Effector memory CD4-positive, alpha-beta T cell (primary cell): Measurements from ENCODE around the gene RNF150.
A peak's percentile ranks its signal among the peaks of the same experiment; 100 is the strongest.

ENCODE experiments used
- DNase-seq, 3 donors: peaks; one replicate each; pipeline ENCODE4 v3.0.0-alpha.2; 2020
- H3K27ac ChIP-seq: 2 replicates; pipeline ENCODE4 v1.7.0; 2013; ENCODE audit warnings: mild to moderate bottlenecking, low read length, moderate library complexity; ENCODE audit not compliant: insufficient read depth, poor library complexity, severe bottlenecking
- H3K27me3 ChIP-seq: replicated peaks from 2 replicates; pipeline ENCODE4 v1.7.0; 2013; ENCODE audit warnings: mild to moderate bottlenecking, low read length; ENCODE audit not compliant: insufficient read depth, control insufficient read depth, poor library complexity, severe bottlenecking
- H3K36me3 ChIP-seq: 2 replicates; pipeline ENCODE4 v1.7.0; 2013; ENCODE audit warnings: mild to moderate bottlenecking, low read length, moderate library complexity; ENCODE audit not compliant: control insufficient read depth, insufficient read depth
- H3K4me1 ChIP-seq: 2 replicates; pipeline ENCODE4 v1.7.0; 2013; ENCODE audit warnings: low read length, mild to moderate bottlenecking; ENCODE audit not compliant: control insufficient read depth, insufficient read depth, poor library complexity, severe bottlenecking
- H3K4me3 ChIP-seq: 2 replicates; pipeline ENCODE4 v1.7.0; 2013; ENCODE audit warnings: low read length, low read depth, mild to moderate bottlenecking; ENCODE audit not compliant: insufficient read depth, poor library complexity, severe bottlenecking
- H3K9me3 ChIP-seq: 2 replicates; pipeline ENCODE4 v1.7.0; 2013; ENCODE audit warnings: mild to moderate bottlenecking, low read length, moderate library complexity; ENCODE audit not compliant: control insufficient read depth

Gene RNF150

DNA sequence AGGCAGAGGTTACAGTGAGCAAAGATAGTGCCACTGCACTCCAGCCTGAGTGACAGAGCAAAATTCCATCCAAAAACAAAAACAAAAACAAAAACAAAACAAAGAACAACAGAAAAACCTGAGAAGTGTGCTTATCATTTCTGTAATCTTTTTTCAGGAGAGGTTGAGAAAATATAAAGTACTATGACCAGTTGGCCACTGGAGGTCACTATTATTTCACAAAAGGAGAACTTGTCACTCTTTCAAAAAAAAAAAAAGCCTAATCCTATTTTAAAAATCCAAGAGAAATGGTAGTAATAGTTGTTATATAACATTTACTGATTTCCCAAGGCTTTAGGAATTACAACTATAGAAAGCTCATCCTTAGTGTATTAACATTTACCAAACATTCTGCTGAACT, 24.9 kb upstream of the RNF150 start:
- no peaks in the 10 kb centered on the region for H3K36me3 ChIP-seq
- no peaks in the 10 kb centered on the region for H3K4me1 ChIP-seq
- no peak overlapping the region for H3K4me3 ChIP-seq
- no peak for DNase-seq
- no peaks in the 10 kb centered on the region for H3K9me3 ChIP-seq
- H3K27me3 ChIP-seq, result no peaks in the 10 kb centered on the region
- H3K27ac ChIP-seq, result no peak overlapping the region

DNA sequence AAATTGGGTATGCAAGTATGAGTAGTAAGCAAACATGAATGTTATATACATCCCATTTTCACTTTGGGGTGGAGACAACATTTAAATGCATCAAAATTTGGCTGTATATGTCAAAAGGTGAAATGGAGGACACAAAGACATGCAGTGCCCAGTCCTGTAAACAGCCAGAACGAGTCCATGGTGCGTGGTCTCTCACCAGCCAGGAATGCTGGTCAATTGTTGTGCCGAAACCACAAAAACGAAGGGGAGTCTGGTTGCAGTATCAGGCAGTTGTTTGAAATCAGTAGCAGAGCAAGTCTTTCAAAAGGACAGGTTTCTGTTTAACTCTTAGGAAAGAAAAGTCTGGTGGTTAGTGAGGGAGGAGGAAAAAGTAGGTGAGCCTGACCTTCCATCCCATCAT, 22.3 kb upstream of the RNF150 start:
- Histone ChIP-seq H3K9me3 (no peaks in the 10 kb centered on the region), H3K4me3 (no peak overlapping the region), H3K27ac (no peak overlapping the region), H3K4me1 (no peaks in the 10 kb centered on the region), H3K27me3 (no peaks in the 10 kb centered on the region), H3K36me3 (no peaks in the 10 kb centered on the region)
- no peak for DNase-seq

DNA sequence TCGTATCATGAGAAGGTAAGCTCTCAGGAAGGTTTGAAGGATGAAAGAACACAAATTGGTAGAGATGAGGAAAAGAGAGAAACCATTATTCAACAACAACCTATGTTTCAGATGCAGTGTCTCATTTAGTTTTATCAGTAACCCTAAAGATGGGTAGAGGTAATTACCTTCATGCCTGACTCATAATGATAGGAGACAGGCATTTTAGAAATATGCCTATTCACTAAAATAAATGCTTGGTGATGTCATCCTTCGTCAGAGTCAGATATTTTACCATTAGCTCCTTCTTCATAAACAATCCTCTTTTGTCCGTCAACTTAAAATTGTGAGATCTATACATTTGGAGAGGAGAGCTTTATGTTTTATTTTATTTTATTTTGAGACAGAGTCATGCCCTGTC, 21.5 kb upstream of the RNF150 start:
- H3K36me3 ChIP-seq, result no peaks in the 10 kb centered on the region
- H3K4me1 ChIP-seq, result no peaks in the 10 kb centered on the region
- H3K9me3 ChIP-seq, result no peaks in the 10 kb centered on the region
- DNase-seq, result no peak
- H3K4me3 ChIP-seq, result no peak overlapping the region
- no peaks in the 10 kb centered on the region for H3K27me3 ChIP-seq
- H3K27ac ChIP-seq, result no peak overlapping the region

DNA sequence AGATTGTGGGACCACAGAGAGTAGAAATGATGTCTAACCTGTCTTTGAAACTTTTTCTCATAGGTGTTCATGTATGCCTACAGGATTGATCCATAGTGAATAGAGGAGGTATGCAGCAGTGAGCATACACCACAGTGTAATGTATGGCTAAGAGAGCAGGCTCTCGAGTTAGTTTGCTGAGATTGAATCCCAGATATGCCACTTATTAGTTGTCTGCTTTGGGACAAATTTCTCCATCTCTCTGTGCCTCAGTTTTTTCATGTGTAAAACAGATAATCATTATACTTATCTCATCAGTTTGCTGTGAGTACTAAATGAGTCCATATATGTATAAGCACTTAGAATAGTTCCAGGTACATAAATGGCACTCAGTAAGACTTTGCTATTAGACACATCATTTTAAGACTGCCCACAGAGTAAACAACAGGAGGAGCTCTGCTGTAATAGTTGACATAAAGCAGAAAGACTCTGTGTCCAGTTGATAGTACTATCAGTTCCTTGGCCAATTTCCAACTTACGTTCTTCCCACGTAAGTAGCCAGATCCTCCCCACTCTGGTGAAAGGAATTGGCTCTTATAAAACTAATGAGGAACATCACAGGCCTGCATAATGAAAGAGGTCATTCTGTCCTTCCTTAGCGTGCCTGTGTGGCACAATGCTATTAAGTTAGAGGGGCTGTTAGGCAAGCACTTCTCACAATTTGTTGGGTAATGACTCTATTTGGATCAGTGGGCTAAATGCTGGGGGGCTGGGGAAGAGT, 20.7 kb upstream of the RNF150 start:
- Histone ChIP-seq H3K27me3 (no peaks in the 10 kb centered on the region), H3K9me3 (no peaks in the 10 kb centered on the region), H3K4me3 (no peak overlapping the region), H3K36me3 (no peaks in the 10 kb centered on the region), H3K27ac (no peak overlapping the region), H3K4me1 (no peaks in the 10 kb centered on the region)
- no peak for DNase-seq

DNA sequence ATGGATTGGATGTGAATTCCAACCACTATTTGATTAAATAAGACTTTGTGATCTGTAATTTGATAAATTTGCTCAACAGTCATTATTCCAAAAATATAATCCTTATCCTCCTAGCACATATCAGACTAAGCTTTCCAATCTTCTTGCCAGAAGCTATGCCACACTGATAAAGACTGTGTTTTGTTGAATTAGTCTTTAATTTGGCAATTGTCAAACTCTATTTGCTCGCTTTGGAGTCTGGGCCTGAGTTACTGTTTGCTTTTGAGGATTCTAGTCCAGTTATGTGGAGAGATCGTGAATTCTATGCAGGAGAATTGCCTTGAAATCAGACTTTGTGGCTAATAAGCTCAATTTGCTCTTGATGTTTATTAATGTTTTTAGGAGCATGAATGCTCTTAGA, 10.9 kb upstream of the RNF150 start:
- no peaks in the 10 kb centered on the region for H3K36me3 ChIP-seq
- no peaks in the 10 kb centered on the region for H3K27me3 ChIP-seq
- no peak overlapping the region for H3K27ac ChIP-seq
- H3K4me3 ChIP-seq, result no peak overlapping the region
- no peak for DNase-seq
- H3K4me1 ChIP-seq, result no peaks in the 10 kb centered on the region
- H3K9me3 ChIP-seq, result no peaks in the 10 kb centered on the region

DNA sequence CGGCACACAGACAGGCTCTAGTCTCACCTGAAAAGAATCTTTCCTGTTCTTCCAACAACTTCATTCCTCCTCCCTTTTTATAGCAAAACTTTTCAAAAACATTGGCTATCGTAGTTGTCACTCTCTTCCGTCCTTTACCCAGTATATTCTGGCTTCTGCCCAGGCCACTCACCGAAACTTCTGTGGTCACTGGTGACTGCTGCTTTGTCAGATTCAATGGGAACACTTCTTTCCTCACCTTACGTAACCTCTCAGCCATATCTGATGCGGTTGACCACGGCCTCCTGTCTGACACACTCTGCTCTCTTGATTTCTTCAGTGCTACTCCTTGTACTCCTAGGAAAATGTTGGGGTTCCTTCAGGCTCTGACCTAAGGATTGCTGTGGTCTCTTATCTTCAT, 9.2 kb upstream of the RNF150 start:
- Histone ChIP-seq H3K4me3 (no peak overlapping the region), H3K27me3 (no peaks in the 10 kb centered on the region), H3K36me3 (no peaks in the 10 kb centered on the region), H3K9me3 (no peaks in the 10 kb centered on the region), H3K4me1 (no peaks in the 10 kb centered on the region), H3K27ac (no peak overlapping the region)
- DNase-seq, result no peak

DNA sequence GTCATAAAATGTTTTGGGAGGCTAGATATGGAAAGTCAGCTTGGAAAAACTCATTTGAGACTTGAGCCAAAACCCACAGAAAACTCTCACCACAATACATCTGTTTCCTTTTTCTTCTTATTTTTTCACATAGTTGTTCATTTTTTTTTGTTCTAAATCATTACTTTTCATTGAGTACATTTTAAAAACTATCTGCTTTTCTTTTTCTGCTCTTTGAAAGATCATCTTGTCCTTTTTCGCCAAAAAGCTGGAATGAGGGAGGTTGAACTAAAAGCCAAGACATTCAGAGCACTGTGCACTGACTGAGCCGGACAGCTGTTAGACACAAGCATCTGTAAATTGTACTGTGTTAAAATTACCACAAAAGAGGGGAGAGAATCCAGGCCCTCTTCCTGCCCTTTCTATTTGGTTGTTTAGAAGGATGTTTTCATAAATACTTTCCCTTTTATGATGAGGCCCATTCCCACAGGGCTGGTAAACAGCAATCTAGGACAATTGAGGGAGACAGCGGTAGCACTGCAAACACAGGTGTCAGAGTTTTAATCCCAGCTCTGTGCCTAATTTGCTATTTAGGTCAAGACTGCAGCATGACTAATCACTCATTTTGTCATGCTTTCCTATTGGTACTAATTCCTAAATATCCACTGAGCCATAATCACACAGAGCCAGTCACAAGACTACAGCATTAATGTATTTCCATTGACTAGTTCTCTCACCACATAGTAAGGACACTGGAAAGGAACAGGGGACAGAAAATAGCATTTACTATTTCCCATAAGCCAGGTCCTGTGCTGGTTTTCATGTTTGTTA, 7.3 kb upstream of the RNF150 start:
- Histone ChIP-seq H3K36me3 (no peaks in the 10 kb centered on the region), H3K4me1 (no peaks in the 10 kb centered on the region), H3K4me3 (no peak overlapping the region), H3K27me3 (no peaks in the 10 kb centered on the region), H3K27ac (no peak overlapping the region), H3K9me3 (no peaks in the 10 kb centered on the region)
- DNase-seq, result no peak

DNA sequence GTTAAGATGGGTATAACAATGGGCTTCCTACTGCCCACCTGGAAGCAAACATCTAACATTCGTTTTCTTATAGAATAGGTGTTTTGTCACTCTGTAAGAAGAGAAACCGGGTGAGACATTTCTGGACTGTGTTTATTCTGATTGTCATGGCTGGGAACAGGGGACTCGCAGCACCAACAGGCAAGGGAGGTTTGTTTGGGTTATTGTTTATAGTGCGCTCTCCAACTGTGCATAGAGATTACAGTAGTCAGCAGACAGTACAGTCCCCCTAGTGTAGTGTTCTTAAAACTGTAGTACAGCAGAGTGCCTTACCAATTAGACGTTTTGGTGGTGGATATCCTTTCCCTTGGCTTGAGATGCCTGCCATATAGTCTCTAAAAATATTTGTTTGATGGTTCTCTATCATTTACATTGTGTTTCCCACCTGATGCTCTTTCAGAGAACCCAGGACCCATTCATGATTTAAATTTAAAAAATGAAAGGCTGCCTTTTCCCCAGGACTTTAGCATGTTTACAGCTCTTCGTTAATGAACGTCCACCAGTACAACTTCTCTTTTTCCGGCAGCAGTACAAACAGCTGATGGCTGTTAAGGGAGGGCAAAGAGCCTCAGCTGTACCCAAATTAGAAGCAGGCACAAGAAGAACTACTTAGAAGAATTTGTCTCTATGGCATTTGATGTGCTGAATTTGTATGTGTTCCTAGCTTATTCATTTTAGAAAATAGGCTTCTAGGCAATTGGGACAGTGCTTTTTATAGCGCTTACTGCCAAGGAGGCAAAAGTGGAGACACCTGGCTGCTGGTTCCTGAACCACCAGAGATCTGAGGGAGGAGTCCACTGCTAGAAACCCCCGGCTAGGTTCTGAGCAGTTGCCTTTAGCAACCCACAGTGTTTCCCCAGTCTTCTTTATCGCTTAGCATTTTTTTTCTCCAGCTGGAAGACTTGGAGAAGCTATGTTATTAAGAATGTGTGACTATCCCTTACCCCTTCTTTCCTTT, 1.0 kb upstream of the RNF150 start:
- peaks cover 17% of the 10 kb centered on the region for H3K27me3 ChIP-seq
- no peaks in the 10 kb centered on the region for H3K4me1 ChIP-seq
- H3K27ac ChIP-seq, result no peak overlapping the region
- H3K4me3 ChIP-seq, result no peak overlapping the region
- H3K9me3 ChIP-seq, result no peaks in the 10 kb centered on the region
- H3K36me3 ChIP-seq, result no peaks in the 10 kb centered on the region
- no peak for DNase-seq

DNA sequence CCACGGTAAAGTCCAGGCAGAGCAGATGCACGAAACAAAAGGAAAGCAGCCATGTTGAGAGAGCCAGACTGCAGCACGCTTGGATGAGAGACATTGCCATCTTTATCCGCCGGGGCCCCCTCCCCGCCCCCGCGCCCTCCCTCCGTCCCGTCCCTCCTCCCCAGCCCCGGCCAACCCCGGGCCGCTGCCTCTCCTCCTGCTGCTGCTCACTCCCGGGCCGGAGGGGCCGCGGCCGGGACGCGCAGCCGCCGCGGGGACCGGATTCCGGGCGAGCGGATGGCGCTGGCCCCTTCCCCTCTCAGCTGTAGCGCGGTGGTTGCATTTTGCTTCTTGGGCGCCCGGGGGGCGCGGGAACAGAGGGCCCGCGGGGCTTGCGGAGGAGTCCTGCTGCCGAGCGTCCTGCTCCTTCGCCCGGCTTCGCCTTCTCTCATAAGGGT, 542 bp downstream of the RNF150 start:
- Histone ChIP-seq H3K27me3 (peaks cover 17% of the 10 kb centered on the region), H3K4me1 (no peaks in the 10 kb centered on the region), H3K4me3 (peak overlapping the region; percentile 53), H3K36me3 (no peaks in the 10 kb centered on the region), H3K9me3 (no peaks in the 10 kb centered on the region), H3K27ac (no peak overlapping the region)
- no peak for DNase-seq
